CD4-positive, alpha-beta T cell (primary cell): ENCODE data around the gene ITGAL. TPM values are rescaled to one million over a fixed set of nuclear protein-coding genes. Genes with fewer than 3 reads are reported as not detected.

Experiments used
- ATAC-seq: fragments of 200-7000 bp; cut with Tn5 transposase; one replicate; pipeline ENCODE4 v1.10.0; 2022; ENCODE audit warnings: mild to moderate bottlenecking; ENCODE audit not compliant: poor library complexity
- CTCF ChIA-PET: fragments of 350-600 bp; sonication (Branson Sonifier 250); formaldehyde crosslinking; loops from one replicate; lab custom pipeline; 2021; ENCODE audit warnings: antibody characterized with exemption, inconsistent platforms; lab: Charles Lee
- POLR2A ChIA-PET: fragments of 350-600 bp; sonication (Branson Sonifier 250); formaldehyde crosslinking; loops from one replicate; lab custom pipeline; 2021; ENCODE audit warnings: antibody characterized with exemption, inconsistent platforms; lab: Charles Lee
- DNase-seq, 14 experiments: peaks; one replicate each; pipeline ENCODE4 v3.0.0-alpha.2; 2013 to 2020; ENCODE audit warnings: mixed read lengths in 2 of 14
- H3K27ac ChIP-seq, 2 donors: one replicate each; pipeline versions ENCODE4 v1.5.1 to v1.7.0; 2013; ENCODE audit warnings: low read length in 2 of 2, low read depth in 1 of 2, mild to moderate bottlenecking in 1 of 2
- H3K27me3 ChIP-seq, 2 experiments: 1 replicate in 1 of 2; 2 replicates in 1 of 2; pipeline versions ENCODE4 v1.6.1 to v1.7.0; 2013; ENCODE audit warnings: low read length in 2 of 2, control low read depth in 1 of 2, mild to moderate bottlenecking in 1 of 2, moderate library complexity in 1 of 2; ENCODE audit not compliant: insufficient read depth in 2 of 2, control insufficient read depth in 1 of 2
- H3K36me3 ChIP-seq: one replicate; pipeline ENCODE4 v1.6.1; 2013; ENCODE audit warnings: low read length, control low read depth; ENCODE audit not compliant: insufficient read depth
- H3K4me1 ChIP-seq: one replicate; pipeline ENCODE4 v1.6.1; 2013; ENCODE audit warnings: low read length, control low read depth; ENCODE audit not compliant: insufficient read depth
- H3K4me3 ChIP-seq: one replicate; pipeline ENCODE4 v1.5.1; 2013; ENCODE audit warnings: mild to moderate bottlenecking, low read length, moderate library complexity
- H3K9me3 ChIP-seq, 2 experiments: 1 replicate in 1 of 2; 2 replicates in 1 of 2; pipeline versions ENCODE4 v1.6.1 to v1.7.0; 2013; ENCODE audit warnings: low read length in 2 of 2, mild to moderate bottlenecking in 2 of 2, control low read depth in 1 of 2, moderate library complexity in 1 of 2; ENCODE audit not compliant: control insufficient read depth in 1 of 2, insufficient read depth in 1 of 2
- H3K27ac Mint-ChIP-seq: one replicate; pipeline ENCODE4 v1.8.0; 2020; ENCODE audit warnings: mixed read lengths
- H3K27me3 Mint-ChIP-seq: one replicate; pipeline ENCODE4 v1.8.0; 2021; ENCODE audit warnings: mixed read lengths
- H3K36me3 Mint-ChIP-seq: one replicate; pipeline ENCODE4 v1.8.0; 2021; ENCODE audit warnings: low read depth, mixed read lengths
- H3K4me1 Mint-ChIP-seq: one replicate; pipeline ENCODE4 v1.8.0; 2021; ENCODE audit warnings: low read depth, mixed read lengths
- H3K4me3 Mint-ChIP-seq: one replicate; pipeline ENCODE4 v1.8.0; 2020; ENCODE audit warnings: mild to moderate bottlenecking, mixed read lengths
- H3K9me3 Mint-ChIP-seq: one replicate; pipeline ENCODE4 v1.8.0; 2020; ENCODE audit warnings: mixed read lengths
- intact Hi-C, 2 experiments: fragments of 100-400 bp; cut with DNase I in 1 of 2; cut with micrococcal nuclease in 1 of 2; formaldehyde crosslinking; loops; one replicate each; pipeline versions ENCODE4 v1.15.1 to v1.9.0; 2023 to 2025; cut with DNase I, micrococcal nuclease
- total RNA-seq, 174 experiments: library from RNA in 2 of 174; stranded (reverse) in 2 of 174; gene quantifications; one replicate each; pipeline ENCODE4 v1.2.3 and lab custom pipeline; 2021 to 2026
- TF ChIP-seq, protein P1 (sequence below): fragments of 200-600 bp; IDR thresholded peaks from one replicate; pipeline ENCODE4 v1.8.0; 2022; ENCODE audit warnings: antibody characterized with exemption, mild to moderate bottlenecking

ITGAL gene
- total RNA-seq, 2 experiments from 2014 or later, result 186 to 187 TPM

DNA sequence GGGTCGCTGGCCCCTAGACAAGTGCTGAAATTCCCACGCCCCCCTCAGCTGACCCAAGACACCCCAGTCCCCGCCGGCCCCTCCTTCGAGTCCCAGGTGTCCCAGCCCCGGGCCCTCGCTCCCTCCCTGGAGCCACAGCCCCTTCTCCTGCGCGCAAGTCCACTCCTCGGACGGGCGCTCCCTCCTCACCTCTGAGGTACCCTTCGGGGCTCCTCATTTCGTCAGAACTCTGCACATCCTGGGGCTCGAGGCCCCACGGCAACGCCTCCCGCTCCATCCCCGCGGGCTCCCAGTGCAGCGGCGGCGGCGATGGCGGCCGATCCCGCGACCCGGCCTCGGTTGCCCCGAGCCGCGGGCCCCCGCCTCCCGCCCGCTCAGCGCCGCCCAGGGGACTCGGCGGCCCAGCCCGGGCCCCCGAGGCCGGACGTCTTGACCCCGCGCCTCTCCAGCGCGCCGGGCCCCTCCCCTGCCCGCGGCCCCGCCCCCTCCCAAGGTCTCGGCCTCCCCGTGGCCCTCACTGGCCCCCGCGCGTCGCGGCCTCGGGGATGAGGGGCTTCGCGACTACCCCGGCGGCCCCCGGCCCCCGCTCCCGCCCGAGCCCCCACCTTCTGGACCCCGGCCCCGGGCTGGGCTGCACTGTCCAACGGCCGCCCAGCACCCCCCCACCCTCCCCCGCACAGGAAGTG, 53.7 kb downstream of the ITGAL start, which contains the start of gene ZNF768:
Gene ZNF768 (minus strand): TSS at position 430 of the 686 bp plus-strand sequence. CDS start 153 bp downstream, at position 277.
- peak within 1 kb of the TSS; percentile 81 for H3K27ac Mint-ChIP-seq
- Histone ChIP-seq H3K27ac (peak within 1 kb of the TSS; percentile 76 to 81), H3K9me3 (no peaks in the 10 kb centered on the region), H3K4me1 (peaks cover 49% of the 10 kb centered on the region), H3K4me3 (peak within 1 kb of the TSS; percentile 83), H3K36me3 (peaks cover 16% of the 10 kb centered on the region), H3K27me3 (no peaks in the 10 kb centered on the region)
- H3K4me3 Mint-ChIP-seq, result peak within 1 kb of the TSS; percentile 91
- TF ChIP-seq, protein P1, sequence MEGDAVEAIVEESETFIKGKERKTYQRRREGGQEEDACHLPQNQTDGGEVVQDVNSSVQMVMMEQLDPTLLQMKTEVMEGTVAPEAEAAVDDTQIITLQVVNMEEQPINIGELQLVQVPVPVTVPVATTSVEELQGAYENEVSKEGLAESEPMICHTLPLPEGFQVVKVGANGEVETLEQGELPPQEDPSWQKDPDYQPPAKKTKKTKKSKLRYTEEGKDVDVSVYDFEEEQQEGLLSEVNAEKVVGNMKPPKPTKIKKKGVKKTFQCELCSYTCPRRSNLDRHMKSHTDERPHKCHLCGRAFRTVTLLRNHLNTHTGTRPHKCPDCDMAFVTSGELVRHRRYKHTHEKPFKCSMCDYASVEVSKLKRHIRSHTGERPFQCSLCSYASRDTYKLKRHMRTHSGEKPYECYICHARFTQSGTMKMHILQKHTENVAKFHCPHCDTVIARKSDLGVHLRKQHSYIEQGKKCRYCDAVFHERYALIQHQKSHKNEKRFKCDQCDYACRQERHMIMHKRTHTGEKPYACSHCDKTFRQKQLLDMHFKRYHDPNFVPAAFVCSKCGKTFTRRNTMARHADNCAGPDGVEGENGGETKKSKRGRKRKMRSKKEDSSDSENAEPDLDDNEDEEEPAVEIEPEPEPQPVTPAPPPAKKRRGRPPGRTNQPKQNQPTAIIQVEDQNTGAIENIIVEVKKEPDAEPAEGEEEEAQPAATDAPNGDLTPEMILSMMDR, result no peak
- no peaks in the 10 kb centered on the region for H3K9me3 Mint-ChIP-seq
- peak in 5 of 14 experiments; percentile 3 to 58 (median 27) for DNase-seq
- ATAC-seq, result peak; percentile 11
- H3K4me1 Mint-ChIP-seq, result peaks cover 26% of the 10 kb centered on the region
- CTCF ChIA-PET, result interaction anchor here (1.1 to 4.9 kb wide), 4 partner anchors 31 to 96 kb away, joined by 4 to 22 read pairs (median 5); partner anchors contain the start of genes DCTPP1, ZNF688 and ZNF764
- H3K36me3 Mint-ChIP-seq, result peaks cover 22% of the 10 kb centered on the region
- intact Hi-C loops, result loop anchor here in 1 of 2 experiments (2.0 to 5.0 kb wide), 3 partner anchors 33 to 77 kb away; partner anchors contain the start of gene ZNF764
- POLR2A ChIA-PET, result interaction anchor here (0.5 to 4.4 kb wide), 14 partner anchors 8 to 132 kb away, joined by 3 to 23 read pairs (median 5); partner anchors contain the start of genes DCTPP1, FBRS, ZNF688 and ZNF689
- H3K27me3 Mint-ChIP-seq, result no peaks in the 10 kb centered on the region

DNA sequence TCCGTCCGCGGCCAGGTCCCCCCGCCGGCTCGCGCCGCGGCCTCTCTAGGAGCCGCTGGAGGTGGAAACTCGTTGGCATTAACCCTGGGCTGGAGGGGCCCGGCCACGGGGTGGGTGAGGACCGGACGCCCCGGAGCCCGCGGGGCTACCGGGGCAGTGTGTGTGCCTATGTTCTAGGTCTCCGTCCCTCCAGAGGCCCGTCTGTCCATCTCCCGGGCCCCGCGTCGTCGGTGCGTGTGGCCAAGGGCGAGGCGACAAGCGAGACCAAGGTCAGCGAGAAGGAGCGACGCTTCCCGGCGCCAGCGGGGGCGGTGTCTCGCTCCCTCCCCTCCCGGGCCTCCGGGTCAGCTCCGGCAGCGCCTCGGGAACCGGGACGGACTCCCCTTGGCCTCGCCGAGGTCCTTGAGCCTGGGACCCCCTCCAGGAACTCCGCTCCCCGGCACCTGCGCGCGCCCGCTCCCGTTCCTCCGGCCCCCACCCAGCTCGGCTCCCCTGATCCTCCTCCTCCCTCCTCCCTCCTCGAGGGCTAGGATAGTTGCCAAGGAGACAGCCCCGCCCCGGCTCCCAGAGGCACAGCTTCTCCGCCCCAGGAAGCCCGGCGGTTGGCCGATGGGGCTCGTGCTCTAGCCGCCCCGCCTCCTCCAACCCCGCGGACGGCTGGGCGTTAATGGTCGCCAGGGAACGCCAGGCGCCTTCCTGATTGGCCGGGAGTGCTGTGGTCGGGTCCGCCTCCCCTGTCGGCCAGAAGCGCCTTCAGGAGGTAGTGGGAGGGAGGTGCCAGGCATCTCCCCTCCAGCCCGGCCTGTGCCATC, 54.5 kb downstream of the ITGAL start:
- peak; percentile 71 for ATAC-seq

More for the DNA sequence above, 54.5 kb downstream of the ITGAL start:
- TF ChIP-seq, protein P1, result peak; percentile 18
- ChIA-PET CTCF (interaction anchor here (0.8 to 4.9 kb wide), 4 partner anchors 31 to 77 kb away, joined by 4 to 22 read pairs (median 4); partner anchors contain the start of genes ZNF688, ZNF764 and ZNF785), POLR2A (interaction anchor here (0.7 to 4.4 kb wide), 12 partner anchors 9 to 131 kb away, joined by 3 to 23 read pairs (median 4); partner anchors contain the start of genes DCTPP1, FBRS, ZNF688 and ZNF689)
- H3K36me3 ChIP-seq, result peaks cover 12% of the 10 kb centered on the region
- H3K4me1 Mint-ChIP-seq, result peaks cover 26% of the 10 kb centered on the region
- peak; percentile 57 to 95 (median 86) for DNase-seq
- no peaks in the 10 kb centered on the region for H3K9me3 Mint-ChIP-seq
- H3K9me3 ChIP-seq, result no peaks in the 10 kb centered on the region
- H3K27ac ChIP-seq, result peak overlapping the region; percentile 76 to 81
- no peaks in the 10 kb centered on the region for H3K27me3 ChIP-seq
- intact Hi-C loops, result loop anchor here in 1 of 2 experiments (2.0 to 5.0 kb wide), 3 partner anchors 32 to 78 kb away; partner anchors contain the start of gene ZNF764
- peaks cover 14% of the 10 kb centered on the region for H3K36me3 Mint-ChIP-seq
- peak overlapping the region; percentile 83 for H3K4me3 ChIP-seq
- H3K4me1 ChIP-seq, result peaks cover 49% of the 10 kb centered on the region
- peak overlapping the region; percentile 81 for H3K27ac Mint-ChIP-seq
- H3K4me3 Mint-ChIP-seq, result peak overlapping the region; percentile 88
- no peaks in the 10 kb centered on the region for H3K27me3 Mint-ChIP-seq
